Naive thymus-derived CD4-positive, alpha-beta T cell (primary cell): ENCODE measurements around the gene PACRG. TPM values are rescaled to one million over a fixed set of nuclear protein-coding genes. Genes with fewer than 3 reads are reported as not detected.

Experiments
- ATAC-seq: fragments of 150-1000 bp; cut with Tn5 transposase; 2 replicates; pipeline ENCODE4 v1.10.0; 2021; ENCODE audit warnings: mild to moderate bottlenecking, moderate library complexity
- CTCF ChIA-PET: fragments of 350-600 bp; sonication (Branson Sonifier 250); formaldehyde crosslinking; loops from one replicate; lab custom pipeline; 2021; ENCODE audit warnings: antibody characterized with exemption; lab: Charles Lee
- POLR2A ChIA-PET: fragments of 350-600 bp; sonication (Branson Sonifier 250); formaldehyde crosslinking; loops from one replicate; lab custom pipeline; 2021; ENCODE audit warnings: antibody characterized with exemption, inconsistent platforms; lab: Charles Lee
- DNase-seq, 9 donors: peaks; one replicate each; pipeline versions ENCODE4 v3.0.0 to v3.0.0-alpha.2; 2020 to 2022; ENCODE audit warnings: mixed read lengths in 1 of 9
- H3K27ac ChIP-seq: one replicate; pipeline ENCODE4 v1.7.0; 2013; ENCODE audit warnings: mild to moderate bottlenecking, low read depth, low read length, moderate library complexity
- H3K27me3 ChIP-seq, 2 donors: one replicate each; pipeline ENCODE4 v1.7.0; 2013; ENCODE audit warnings: low read length in 2 of 2, mild to moderate bottlenecking in 2 of 2, moderate library complexity in 2 of 2; ENCODE audit not compliant: control insufficient read depth in 2 of 2, insufficient read depth in 2 of 2
- H3K36me3 ChIP-seq, 3 experiments: 1 replicate in 2 of 3; 2 replicates in 1 of 3; pipeline ENCODE4 v1.7.0; 2013; ENCODE audit warnings: low read length in 3 of 3, mild to moderate bottlenecking in 3 of 3, moderate library complexity in 1 of 3; ENCODE audit not compliant: insufficient read depth in 3 of 3, control insufficient read depth in 2 of 3
- H3K4me1 ChIP-seq, 2 donors: one replicate each; pipeline ENCODE4 v1.7.0; 2013; ENCODE audit warnings: low read length in 2 of 2, mild to moderate bottlenecking in 2 of 2, moderate library complexity in 1 of 2; ENCODE audit not compliant: control insufficient read depth in 2 of 2, insufficient read depth in 2 of 2
- H3K4me3 ChIP-seq: 2 replicates; pipeline ENCODE4 v1.7.0; 2013; ENCODE audit warnings: mild to moderate bottlenecking, low read length
- H3K9me3 ChIP-seq, 3 experiments: 1 replicate in 2 of 3; 2 replicates in 1 of 3; pipeline ENCODE4 v1.7.0; 2013; ENCODE audit warnings: low read length in 3 of 3; ENCODE audit not compliant: control insufficient read depth in 2 of 3
- H3K27ac Mint-ChIP-seq, 9 donors: one replicate each; pipeline ENCODE4 v1.8.0; 2020 to 2022; ENCODE audit warnings: mixed read lengths in 9 of 9, mild to moderate bottlenecking in 8 of 9, moderate library complexity in 5 of 9, inconsistent platforms in 2 of 9
- H3K27me3 Mint-ChIP-seq, 5 donors: one replicate each; pipeline ENCODE4 v1.8.0; 2021 to 2022; ENCODE audit warnings: mixed read lengths in 5 of 5, mild to moderate bottlenecking in 1 of 5
- H3K36me3 Mint-ChIP-seq, 5 donors: one replicate each; pipeline ENCODE4 v1.8.0; 2020 to 2022; ENCODE audit warnings: mixed read lengths in 5 of 5, mild to moderate bottlenecking in 3 of 5, inconsistent platforms in 1 of 5
- H3K4me1 Mint-ChIP-seq, 7 donors: one replicate each; pipeline ENCODE4 v1.8.0; 2020 to 2022; ENCODE audit warnings: mixed read lengths in 7 of 7, mild to moderate bottlenecking in 3 of 7, inconsistent platforms in 1 of 7
- H3K4me3 Mint-ChIP-seq, 10 donors: one replicate each; pipeline ENCODE4 v1.8.0; 2020 to 2022; ENCODE audit warnings: mild to moderate bottlenecking in 10 of 10, mixed read lengths in 10 of 10, moderate library complexity in 6 of 10, inconsistent platforms in 2 of 10
- H3K9me3 Mint-ChIP-seq, 11 donors: one replicate each; pipeline ENCODE4 v1.8.0; 2020 to 2022; ENCODE audit warnings: mixed read lengths in 11 of 11, mild to moderate bottlenecking in 4 of 11, inconsistent platforms in 1 of 11, moderate library complexity in 1 of 11
- intact Hi-C, 2 donors: fragments of 100-400 bp; cut with micrococcal nuclease; formaldehyde crosslinking; loops; one replicate each; pipeline ENCODE4 v1.15.1; 2023
- polyA plus RNA-seq, 2 donors: library from polyadenylated mRNA; unstranded; fragments of 300-500 nt; fragmentation: Illumina TruSeq; gene quantifications; one replicate each; pipeline ENCODE4 v1.2.3, GENCODE V29; 2021
- total RNA-seq, 6 experiments: library from RNA in 5 of 6; stranded (reverse) in 5 of 6; gene quantifications; 1 replicate in 5 of 6; 2 replicates in 1 of 6; pipeline ENCODE4 v1.2.3 and lab custom pipeline; 2021 to 2026

PACRG gene
- total and polyA plus RNA-seq, 7 experiments from 2014 or later = 0.89 to 2.2 (median 1.5) TPM; not detected in 1

- no peak for DNase-seq
- H3K9me3 ChIP-seq = no peaks in the 10 kb centered on the region
- no peak overlapping the region for H3K4me3 Mint-ChIP-seq
- no peaks in the 10 kb centered on the region for H3K27me3 ChIP-seq
- CTCF ChIA-PET = no interaction called here
- no peaks in the 10 kb centered on the region for H3K4me1 ChIP-seq
- intact Hi-C loops = no loop called here
- POLR2A ChIA-PET = no interaction called here
- no peak for ATAC-seq
- H3K4me3 ChIP-seq = no peak overlapping the region
- no peak overlapping the region for H3K27ac ChIP-seq
- no peaks in the 10 kb centered on the region for H3K4me1 Mint-ChIP-seq
- peaks cover 0 to 9% (median 4%) of the 10 kb centered on the region in 11 donors for H3K9me3 Mint-ChIP-seq
- no peaks in the 10 kb centered on the region for H3K36me3 ChIP-seq
- H3K27ac Mint-ChIP-seq = no peak overlapping the region
- no peaks in the 10 kb centered on the region for H3K36me3 Mint-ChIP-seq
- H3K27me3 Mint-ChIP-seq = peaks cover 0 to 5% (median 0%) of the 10 kb centered on the region in 5 donors
Measured at GRCh38 chr6:163099621-163100171, 371.9 kb downstream of the PACRG start.

GRCh38 chr6:163100259-163100658 lies 372.5 kb downstream of the PACRG start:
- H3K27me3 ChIP-seq = no peaks in the 10 kb centered on the region
- H3K9me3 ChIP-seq = no peaks in the 10 kb centered on the region
- H3K4me1 ChIP-seq = no peaks in the 10 kb centered on the region
- DNase-seq (no peak), ATAC-seq (no peak)
- no peaks in the 10 kb centered on the region for H3K36me3 ChIP-seq
- H3K4me3 ChIP-seq = no peak overlapping the region
- no peak overlapping the region for H3K4me3 Mint-ChIP-seq
- intact Hi-C loops = no loop called here
- ChIA-PET CTCF (no interaction called here), POLR2A (no interaction called here)
- no peak overlapping the region for H3K27ac Mint-ChIP-seq
- peaks cover 0 to 5% (median 0%) of the 10 kb centered on the region in 5 donors for H3K27me3 Mint-ChIP-seq
- no peaks in the 10 kb centered on the region for H3K36me3 Mint-ChIP-seq
- no peaks in the 10 kb centered on the region for H3K4me1 Mint-ChIP-seq
- H3K9me3 Mint-ChIP-seq = peaks cover 0 to 9% (median 4%) of the 10 kb centered on the region in 11 donors
- H3K27ac ChIP-seq = no peak overlapping the region

DNA sequence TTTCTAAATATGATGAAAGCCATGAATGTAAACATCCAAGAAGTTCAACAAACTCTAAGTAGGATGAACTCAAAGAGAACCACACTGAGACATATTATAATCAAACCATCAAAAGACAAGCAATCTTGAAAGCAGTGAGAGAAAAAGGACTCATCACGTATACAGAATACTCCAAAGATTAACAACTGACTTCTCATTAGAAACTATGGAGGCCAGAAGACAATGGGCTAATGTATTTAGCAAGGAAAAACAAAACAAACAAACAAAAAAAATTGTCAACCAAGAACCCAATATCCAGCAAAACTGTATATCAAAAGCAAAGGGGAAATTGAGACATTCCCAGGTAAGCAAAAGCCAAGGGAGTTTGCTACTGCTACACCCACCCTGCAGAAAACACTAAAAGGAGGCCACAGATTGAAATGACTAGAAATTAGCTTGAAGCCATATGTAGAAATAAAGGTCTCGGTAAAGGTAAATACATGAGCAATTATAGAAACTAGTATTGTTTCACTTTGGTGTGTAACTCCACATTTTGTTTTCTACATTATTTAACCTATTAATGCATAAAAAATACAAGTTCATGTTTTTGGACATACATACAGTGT lies 385.7 kb downstream of the PACRG start:
- no peaks in the 10 kb centered on the region for H3K4me1 Mint-ChIP-seq
- H3K27me3 ChIP-seq = no peaks in the 10 kb centered on the region
- POLR2A ChIA-PET = no interaction called here
- CTCF ChIA-PET = no interaction called here
- peaks cover 0 to 13% (median 0%) of the 10 kb centered on the region in 5 donors for H3K27me3 Mint-ChIP-seq
- peaks cover 0 to 10% (median 0%) of the 10 kb centered on the region in 3 experiments for H3K9me3 ChIP-seq
- peaks cover 0 to 10% (median 0%) of the 10 kb centered on the region in 5 donors for H3K36me3 Mint-ChIP-seq
- H3K4me3 ChIP-seq = no peak overlapping the region
- no peaks in the 10 kb centered on the region for H3K4me1 ChIP-seq
- no peaks in the 10 kb centered on the region for H3K36me3 ChIP-seq
- DNase-seq (no peak), ATAC-seq (no peak)
- intact Hi-C loops = no loop called here
- H3K27ac ChIP-seq = no peak overlapping the region
- no peak overlapping the region for H3K27ac Mint-ChIP-seq
- H3K9me3 Mint-ChIP-seq = peaks cover 5 to 36% (median 17%) of the 10 kb centered on the region in 11 donors
- no peak overlapping the region for H3K4me3 Mint-ChIP-seq

GRCh38 chr6:163118941-163119340 lies 391.2 kb downstream of the PACRG start:
- POLR2A ChIA-PET = no interaction called here
- CTCF ChIA-PET = no interaction called here
- Histone ChIP-seq H3K27me3 (no peaks in the 10 kb centered on the region), H3K27ac (no peak overlapping the region), H3K36me3 (no peaks in the 10 kb centered on the region), H3K4me1 (no peaks in the 10 kb centered on the region), H3K4me3 (no peak overlapping the region), H3K9me3 (no peaks in the 10 kb centered on the region)
- ATAC-seq (no peak), DNase-seq (no peak)
- H3K4me1 Mint-ChIP-seq = no peaks in the 10 kb centered on the region
- peaks cover 0 to 13% (median 7%) of the 10 kb centered on the region in 11 donors for H3K9me3 Mint-ChIP-seq
- H3K27me3 Mint-ChIP-seq = peaks cover 0 to 8% (median 0%) of the 10 kb centered on the region in 5 donors
- intact Hi-C loops = no loop called here
- no peaks in the 10 kb centered on the region for H3K36me3 Mint-ChIP-seq
- no peak overlapping the region for H3K27ac Mint-ChIP-seq
- H3K4me3 Mint-ChIP-seq = no peak overlapping the region

DNA sequence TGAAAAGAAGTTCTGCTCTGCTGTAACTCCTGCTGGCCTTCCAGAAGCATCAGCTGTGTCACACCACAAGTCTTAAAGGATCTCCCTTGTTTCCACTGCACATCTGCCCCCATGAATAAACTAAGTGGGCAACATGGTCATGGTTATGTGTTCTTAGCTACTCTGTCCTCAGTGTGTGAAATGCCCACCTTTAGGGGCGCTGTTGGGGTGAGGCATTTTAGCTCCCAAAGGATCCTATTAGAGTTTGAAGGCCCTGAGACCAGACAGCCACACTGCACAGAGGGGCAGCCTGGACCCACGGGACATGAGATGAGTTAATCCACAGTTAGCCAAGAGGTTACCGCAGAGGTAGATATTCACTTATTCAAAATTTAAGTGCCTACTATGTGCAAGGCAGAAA lies 392.4 kb downstream of the PACRG start:
- no peaks in the 10 kb centered on the region for H3K9me3 ChIP-seq
- Mint-ChIP-seq H3K27ac (no peak overlapping the region), H3K4me1 (no peaks in the 10 kb centered on the region), H3K27me3 (peaks cover 0 to 8% (median 0%) of the 10 kb centered on the region in 5 donors), H3K4me3 (no peak overlapping the region), H3K36me3 (no peaks in the 10 kb centered on the region), H3K9me3 (peaks cover 0 to 7% (median 2%) of the 10 kb centered on the region in 11 donors)
- H3K27me3 ChIP-seq = no peaks in the 10 kb centered on the region
- H3K4me3 ChIP-seq = no peak overlapping the region
- no peaks in the 10 kb centered on the region for H3K4me1 ChIP-seq
- no peak overlapping the region for H3K27ac ChIP-seq
- no peaks in the 10 kb centered on the region for H3K36me3 ChIP-seq
- ChIA-PET POLR2A (no interaction called here), CTCF (interaction anchor here (0.7 kb wide), 1 partner anchor 17 kb away, joined by 3 read pairs; no protein-coding TSS in a partner anchor)
- ATAC-seq (no peak), DNase-seq (no peak)
- intact Hi-C loops = no loop called here

DNA sequence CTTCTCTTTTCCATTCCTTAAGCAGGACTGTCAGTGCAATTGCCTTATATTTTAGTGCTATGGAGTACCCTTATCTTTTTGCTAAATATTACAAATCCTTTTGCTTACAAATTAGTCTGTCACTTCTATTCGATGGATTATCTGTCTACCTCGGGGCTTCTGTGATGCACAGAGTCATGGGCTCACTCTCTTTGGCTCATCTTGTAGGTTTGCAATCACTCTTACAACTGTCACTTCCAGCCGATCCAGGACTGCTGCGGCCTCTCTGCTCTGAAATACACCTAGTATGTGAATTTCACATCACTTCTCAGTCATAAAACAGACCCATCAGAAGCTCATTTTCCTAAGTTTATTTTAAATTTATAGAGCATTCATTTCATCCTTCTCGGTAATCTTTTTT lies 393.5 kb downstream of the PACRG start:
- Histone ChIP-seq H3K4me3 (no peak overlapping the region), H3K9me3 (no peaks in the 10 kb centered on the region), H3K27ac (no peak overlapping the region), H3K4me1 (no peaks in the 10 kb centered on the region), H3K36me3 (no peaks in the 10 kb centered on the region), H3K27me3 (no peaks in the 10 kb centered on the region)
- ATAC-seq (no peak), DNase-seq (no peak)
- POLR2A ChIA-PET = no interaction called here
- Mint-ChIP-seq H3K27me3 (peaks cover 0 to 8% (median 0%) of the 10 kb centered on the region in 5 donors), H3K27ac (no peak overlapping the region), H3K36me3 (no peaks in the 10 kb centered on the region), H3K9me3 (peaks cover 0 to 7% (median 1%) of the 10 kb centered on the region in 11 donors), H3K4me3 (no peak overlapping the region), H3K4me1 (no peaks in the 10 kb centered on the region)
- intact Hi-C loops = no loop called here
- CTCF ChIA-PET = no interaction called here

GRCh38 chr6:163122365-163122764 lies 394.6 kb downstream of the PACRG start:
- Mint-ChIP-seq H3K4me3 (no peak overlapping the region), H3K4me1 (no peaks in the 10 kb centered on the region), H3K36me3 (no peaks in the 10 kb centered on the region), H3K27ac (no peak overlapping the region), H3K27me3 (peaks cover 0 to 8% (median 0%) of the 10 kb centered on the region in 5 donors), H3K9me3 (peaks cover 0 to 7% (median 0%) of the 10 kb centered on the region in 11 donors)
- Histone ChIP-seq H3K27me3 (no peaks in the 10 kb centered on the region), H3K4me3 (no peak overlapping the region), H3K4me1 (no peaks in the 10 kb centered on the region), H3K27ac (no peak overlapping the region), H3K36me3 (no peaks in the 10 kb centered on the region), H3K9me3 (no peaks in the 10 kb centered on the region)
- DNase-seq (no peak), ATAC-seq (no peak)
- CTCF ChIA-PET = no interaction called here
- intact Hi-C loops = no loop called here
- POLR2A ChIA-PET = no interaction called here
